Astrocyte of the spinal cord (primary cell): ENCODE data around the gene ENOX2.

Experiments used
- DNase-seq: peaks from one replicate; pipeline ENCODE4 v3.0.0; 2011; ENCODE audit warnings: low read depth, low spot score
- H3K4me3 ChIP-seq: 2 replicates; pipeline ENCODE4 v1.5.1; 2011; ENCODE audit warnings: low read depth, mild to moderate bottlenecking, low read length, moderate library complexity
- CTCF ChIP-seq: IDR thresholded peaks from 2 replicates; pipeline ENCODE4 v1.5.1; 2012; ENCODE audit warnings: low read depth, mild to moderate bottlenecking, low read length, inconsistent platforms
- in situ Hi-C: cut with HindIII; loops from 2 replicates; pipeline ENCODE4 v1.10.0; 2017; ENCODE audit warnings: low sequenced_read_pairs

ENOX2 gene

GRCh38 chrX:130578906-130579305, 324.1 kb downstream of the ENOX2 start:
- no peak for TF ChIP-seq CTCF
- DNase-seq, result no peak
- in situ Hi-C loops, result no loop called here

GRCh38 chrX:130577431-130577830, 325.6 kb downstream of the ENOX2 start:
- no peak for TF ChIP-seq CTCF
- no peak overlapping the region for H3K4me3 ChIP-seq
- in situ Hi-C loops, result no loop called here
- no peak for DNase-seq

More at GRCh38 chrX:130578906-130579305, 324.1 kb downstream of the ENOX2 start:
- no peak overlapping the region for H3K4me3 ChIP-seq

GRCh38 chrX:130575831-130576389, 327.1 kb downstream of the ENOX2 start:
- peak; percentile 79 for TF ChIP-seq CTCF
- no peak overlapping the region for H3K4me3 ChIP-seq
- peak; percentile 32 for DNase-seq
- in situ Hi-C loops, result no loop called here
